Ascending aorta (tissue), 2 donors: Measurements from ENCODE around the gene CEBPE. TPM values are rescaled to one million over a fixed set of nuclear protein-coding genes. Genes with fewer than 3 reads are reported as not detected.

Experiments used
- DNase-seq, 2 donors: peaks; one replicate each; pipeline ENCODE4 v3.0.0-alpha.2; 2019; ENCODE audit warnings: low spot score in 2 of 2
- H3K27ac ChIP-seq, 2 donors: fragments of 200-600 bp; sonication (generic); one replicate each; pipeline ENCODE4 v1.5.1; 2016 to 2017; ENCODE audit warnings: mild to moderate bottlenecking in 1 of 2
- H3K27me3 ChIP-seq: fragments of 200-600 bp; sonication (generic); one replicate; pipeline ENCODE4 v1.5.1; 2017
- H3K36me3 ChIP-seq, 2 donors: fragments of 200-600 bp; sonication (generic); one replicate each; pipeline ENCODE4 v1.5.1; 2016
- H3K4me1 ChIP-seq, 2 donors: fragments of 200-600 bp; sonication (generic); one replicate each; pipeline ENCODE4 v1.5.1; 2016 to 2017; ENCODE audit warnings: mild to moderate bottlenecking in 1 of 2
- H3K4me3 ChIP-seq, 2 donors: fragments of 200-600 bp; sonication (generic); one replicate each; pipeline ENCODE4 v1.5.1; 2016 to 2017; ENCODE audit warnings: mild to moderate bottlenecking in 1 of 2
- H3K9me3 ChIP-seq, 2 donors: fragments of 200-600 bp; sonication (generic); one replicate each; pipeline ENCODE4 v1.5.1; 2016
- intact Hi-C: fragments of 100-400 bp; cut with DNase I; formaldehyde crosslinking; loops from one replicate; pipeline ENCODE4 v1.15.1; 2023
- total RNA-seq: library from RNA; depleted of rRNA; stranded (reverse); fragments of >200 nt; gene quantifications from one replicate; pipeline ENCODE4 v1.1.0, GENCODE V29; 2016
- TF ChIP-seq, protein P1 (sequence below), 3 experiments: fragments of 200-600 bp in 2 of 3; fragments of 450-650 bp in 1 of 3; sonication (generic) in 2 of 3; IDR thresholded peaks; one replicate each; pipeline ENCODE4 v1.5.1; 2016 to 2019; ENCODE audit warnings: antibody characterized with exemption in 3 of 3, mild to moderate bottlenecking in 1 of 3, moderate library complexity in 1 of 3

Gene CEBPE
- total RNA-seq, 1 donor from 2014 or later = not detected

DNA sequence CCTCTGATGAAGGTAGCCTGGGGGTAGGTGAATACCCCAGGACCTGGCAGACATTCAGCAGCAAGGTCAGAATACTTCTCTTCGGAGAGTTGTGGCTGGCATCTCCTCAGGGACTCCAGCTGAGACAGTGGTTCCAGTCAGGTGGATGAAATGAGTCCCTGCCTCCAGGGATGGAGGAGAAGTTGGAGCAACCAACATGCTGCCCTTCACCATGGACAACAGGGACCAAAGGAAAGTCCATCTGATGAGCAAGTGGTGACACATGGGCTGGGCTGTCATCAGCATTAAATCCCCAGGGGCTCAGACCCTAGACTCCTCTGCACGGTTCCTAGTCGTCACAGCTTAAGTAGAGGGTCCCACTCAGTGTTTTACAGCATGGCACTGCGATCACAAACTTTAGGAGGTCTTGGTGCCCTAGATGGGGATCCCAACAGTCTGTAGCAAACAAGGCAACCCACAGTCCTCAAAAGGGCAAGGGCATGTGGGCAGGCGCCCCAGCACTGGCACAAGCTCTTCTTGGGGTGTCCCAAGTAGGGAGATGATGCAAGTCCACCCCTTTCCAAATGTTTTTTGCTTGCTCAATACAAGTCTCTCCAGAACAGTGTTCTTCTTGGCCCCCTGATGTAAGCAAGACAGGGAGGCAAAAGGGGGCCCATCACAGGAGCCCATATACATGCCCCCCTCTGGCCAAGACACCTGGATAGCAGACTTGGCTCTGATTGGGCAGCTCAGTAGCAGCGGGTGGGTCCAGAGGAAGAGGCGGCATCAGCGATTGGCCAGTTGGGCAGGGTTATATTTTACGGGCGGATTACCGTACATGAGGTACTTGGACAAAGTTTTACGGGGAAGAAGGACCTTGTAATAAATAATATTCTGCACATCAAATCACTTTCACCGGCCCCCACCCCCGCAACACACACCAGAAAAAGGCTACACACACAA is 50.9 kb downstream of the CEBPE start:
- intact Hi-C loops = no loop called here
- H3K27me3 ChIP-seq = no peaks in the 10 kb centered on the region
- TF ChIP-seq, protein P1, sequence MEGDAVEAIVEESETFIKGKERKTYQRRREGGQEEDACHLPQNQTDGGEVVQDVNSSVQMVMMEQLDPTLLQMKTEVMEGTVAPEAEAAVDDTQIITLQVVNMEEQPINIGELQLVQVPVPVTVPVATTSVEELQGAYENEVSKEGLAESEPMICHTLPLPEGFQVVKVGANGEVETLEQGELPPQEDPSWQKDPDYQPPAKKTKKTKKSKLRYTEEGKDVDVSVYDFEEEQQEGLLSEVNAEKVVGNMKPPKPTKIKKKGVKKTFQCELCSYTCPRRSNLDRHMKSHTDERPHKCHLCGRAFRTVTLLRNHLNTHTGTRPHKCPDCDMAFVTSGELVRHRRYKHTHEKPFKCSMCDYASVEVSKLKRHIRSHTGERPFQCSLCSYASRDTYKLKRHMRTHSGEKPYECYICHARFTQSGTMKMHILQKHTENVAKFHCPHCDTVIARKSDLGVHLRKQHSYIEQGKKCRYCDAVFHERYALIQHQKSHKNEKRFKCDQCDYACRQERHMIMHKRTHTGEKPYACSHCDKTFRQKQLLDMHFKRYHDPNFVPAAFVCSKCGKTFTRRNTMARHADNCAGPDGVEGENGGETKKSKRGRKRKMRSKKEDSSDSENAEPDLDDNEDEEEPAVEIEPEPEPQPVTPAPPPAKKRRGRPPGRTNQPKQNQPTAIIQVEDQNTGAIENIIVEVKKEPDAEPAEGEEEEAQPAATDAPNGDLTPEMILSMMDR (IDR thresholded peaks at IDR 0.05) = no peak
- peak in 1 of 2 donors; percentile 60 for DNase-seq
- no peaks in the 10 kb centered on the region for H3K9me3 ChIP-seq
- peaks cover 48 to 65% of the 10 kb centered on the region in 2 donors for H3K36me3 ChIP-seq
- peaks cover 7 to 17% of the 10 kb centered on the region in 2 donors for H3K4me1 ChIP-seq
- H3K4me3 ChIP-seq = no peak overlapping the region
- H3K27ac ChIP-seq = no peak overlapping the region

Other genes starting within 250 kb of the CEBPE start
- 214 TPM for gene LRP10, start 247.5 kb downstream of the CEBPE start, total RNA-seq
- gene REM2, start 236.0 kb downstream of the CEBPE start, total RNA-seq = 1.9 TPM
- gene RBM23, start 200.1 kb downstream of the CEBPE start, total RNA-seq = 113 TPM
- gene PRMT5, start 189.9 kb downstream of the CEBPE start, total RNA-seq = 118 TPM
- 61.8 TPM for gene HAUS4, start 162.2 kb downstream of the CEBPE start, total RNA-seq
- 11.6 TPM for gene AJUBA, start 136.7 kb downstream of the CEBPE start, total RNA-seq
- gene C14orf93, start 109.1 kb downstream of the CEBPE start, total RNA-seq = 7.1 TPM
- gene PSMB5, start 84.4 kb downstream of the CEBPE start, total RNA-seq = 62.7 TPM
- not detected for gene PSMB11, start 77.0 kb downstream of the CEBPE start, total RNA-seq
- 5.9 TPM for gene CDH24, start 61.7 kb downstream of the CEBPE start, total RNA-seq
- gene ACIN1, start 24.1 kb downstream of the CEBPE start, total RNA-seq = 58.9 TPM
- gene C14orf119, start 23.8 kb downstream of the CEBPE start, total RNA-seq = 2.2 TPM
- not detected for gene CIROP, start 14.3 kb downstream of the CEBPE start, total RNA-seq
- gene SLC7A8, start 64.4 kb upstream of the CEBPE start, total RNA-seq = 59.9 TPM
- gene RNF212B, start 118.7 kb upstream of the CEBPE start, total RNA-seq = not detected
- 7.3 TPM for gene HOMEZ, start 166.9 kb upstream of the CEBPE start, total RNA-seq
- 8.9 TPM for gene PPP1R3E, start 183.6 kb upstream of the CEBPE start, total RNA-seq
- 49.2 TPM for gene BCL2L2, start 187.6 kb upstream of the CEBPE start, total RNA-seq
- gene PABPN1, start 202.2 kb upstream of the CEBPE start, total RNA-seq = 90.6 TPM
- gene SLC22A17, start 233.6 kb upstream of the CEBPE start, total RNA-seq = 89.7 TPM
- gene EFS, start 245.9 kb upstream of the CEBPE start, total RNA-seq = 38.1 TPM